GM23338 (cell line): Measurements from ENCODE around the gene DHRS7C. TPM values are rescaled to one million over a fixed set of nuclear protein-coding genes. Genes with fewer than 3 reads are reported as not detected.

Experiments used
- ATAC-seq: fragments of 200-7000 bp; cut with Tn5 transposase; 3 replicates; pipeline ENCODE4 v1.9.1; 2020
- DNase-seq: peaks from one replicate; pipeline ENCODE4 v3.0.0-alpha.2; 2015; ENCODE audit warnings: low spot score
- H2AFZ ChIP-seq: fragments of 200-600 bp; sonication (generic); 2 replicates; pipeline ENCODE4 v1.8.0; 2016; ENCODE audit warnings: antibody characterized with exemption, mild to moderate bottlenecking, moderate library complexity
- H3F3A ChIP-seq: fragments of 200-600 bp; sonication (generic); replicated peaks from 2 replicates; pipeline ENCODE4 v1.8.0; 2017; ENCODE audit warnings: antibody characterized with exemption, mixed run types, low read depth
- H3K27ac ChIP-seq: fragments of 200-600 bp; sonication (generic); 2 replicates; pipeline ENCODE4 v1.6.1; 2016; ENCODE audit warnings: low read depth
- H3K27me3 ChIP-seq: fragments of 200-600 bp; sonication (generic); 2 replicates; pipeline ENCODE4 v1.8.0; 2016; ENCODE audit warnings: mild to moderate bottlenecking, mixed run types, moderate library complexity; ENCODE audit not compliant: insufficient read depth
- H3K36me3 ChIP-seq: fragments of 200-600 bp; sonication (generic); 2 replicates; pipeline ENCODE4 v1.8.0; 2016; ENCODE audit warnings: mild to moderate bottlenecking; ENCODE audit not compliant: insufficient read depth
- H3K4me1 ChIP-seq: fragments of 200-600 bp; sonication (generic); 2 replicates; pipeline ENCODE4 v1.8.0; 2016; ENCODE audit warnings: mild to moderate bottlenecking, moderate library complexity; ENCODE audit not compliant: insufficient read depth
- H3K4me2 ChIP-seq: fragments of 200-600 bp; sonication (generic); 2 replicates; pipeline ENCODE4 v1.7.1; 2017; ENCODE audit warnings: mixed run types
- H3K4me3 ChIP-seq: fragments of 200-600 bp; sonication (generic); 2 replicates; pipeline ENCODE4 v1.6.1; 2016; ENCODE audit warnings: mixed run types
- H3K79me2 ChIP-seq: fragments of 200-600 bp; sonication (generic); replicated peaks from 2 replicates; pipeline ENCODE4 v1.8.0; 2017; ENCODE audit warnings: mild to moderate bottlenecking; ENCODE audit not compliant: insufficient read depth
- H3K9me2 ChIP-seq: fragments of 200-600 bp; sonication (generic); 2 replicates; pipeline ENCODE4 v1.8.0; 2017; ENCODE audit not compliant: insufficient read depth
- H4K20me1 ChIP-seq: fragments of 200-600 bp; sonication (generic); replicated peaks from 2 replicates; pipeline ENCODE4 v1.8.0; 2017; ENCODE audit warnings: mild to moderate bottlenecking; ENCODE audit not compliant: insufficient read depth
- H3K27ac Mint-ChIP-seq: 2 replicates; pipeline ENCODE4 v1.8.0; 2020; ENCODE audit warnings: inconsistent platforms, mild to moderate bottlenecking, moderate library complexity, mixed read lengths
- H3K27me3 Mint-ChIP-seq: 3 replicates; pipeline ENCODE4 v1.8.0; 2022; ENCODE audit warnings: low read depth, mild to moderate bottlenecking, moderate library complexity, mixed read lengths, inconsistent platforms; ENCODE audit not compliant: insufficient read depth, poor library complexity
- H3K36me3 Mint-ChIP-seq: 3 replicates; pipeline ENCODE4 v1.8.0; 2021; ENCODE audit warnings: low read depth, mild to moderate bottlenecking, inconsistent platforms, moderate library complexity, mixed read lengths
- H3K4me1 Mint-ChIP-seq: 3 replicates; pipeline ENCODE4 v1.8.0; 2020; ENCODE audit warnings: mild to moderate bottlenecking, inconsistent platforms, mixed read lengths
- H3K4me3 Mint-ChIP-seq: 3 replicates; pipeline ENCODE4 v1.8.0; 2021; ENCODE audit warnings: moderate library complexity, mild to moderate bottlenecking, inconsistent platforms, mixed read lengths
- H3K9me3 Mint-ChIP-seq: 3 replicates; pipeline ENCODE4 v1.8.0; 2020; ENCODE audit warnings: moderate library complexity, mild to moderate bottlenecking, inconsistent platforms, mixed read lengths
- CREB1 ChIP-seq: fragments of 250-450 bp; sonication (Bioruptor Pico); IDR thresholded peaks from 2 replicates; pipeline ENCODE4 v1.5.0; 2020; ENCODE audit warnings: low read depth, mild to moderate bottlenecking, moderate library complexity
- EZH2 ChIP-seq: fragments of 200-600 bp; sonication (generic); IDR thresholded peaks from one replicate; pipeline ENCODE4 v1.8.0; 2017; ENCODE audit warnings: antibody characterized with exemption, mild to moderate bottlenecking, low read depth; ENCODE audit not compliant: unreplicated experiment
- JUNB ChIP-seq: IDR thresholded peaks from one replicate; pipeline ENCODE4 v1.6.1; 2016; ENCODE audit warnings: antibody characterized with exemption; ENCODE audit not compliant: unreplicated experiment
- NANOG ChIP-seq: IDR thresholded peaks from 2 replicates; pipeline ENCODE4 v1.6.1; 2016; ENCODE audit warnings: antibody characterized with exemption, borderline replicate concordance
- POLR2AphosphoS5 ChIP-seq: IDR thresholded peaks from 2 replicates; pipeline ENCODE4 v1.6.1; 2016; ENCODE audit warnings: antibody characterized with exemption, low read depth
- STAT1 ChIP-seq: IDR thresholded peaks from one replicate; pipeline ENCODE4 v1.6.1; 2016; ENCODE audit warnings: antibody characterized with exemption; ENCODE audit not compliant: unreplicated experiment
- ZNF114 ChIP-seq: fragments of 250-450 bp; sonication (Bioruptor Pico); IDR thresholded peaks from 2 replicates; pipeline ENCODE4 v1.5.0; 2020; ENCODE audit warnings: mild to moderate bottlenecking, moderate library complexity
- ZNF331 ChIP-seq: fragments of 250-450 bp; sonication (Bioruptor Pico); IDR thresholded peaks from 2 replicates; pipeline ENCODE4 v1.5.0; 2020; ENCODE audit warnings: low read depth, mild to moderate bottlenecking, moderate library complexity
- polyA plus RNA-seq: library from polyadenylated mRNA; unstranded; fragments of >200 nt; fragmentation: Nextera tagmentation; extraction: Ambion mirVana; gene quantifications from 2 replicates; pipeline ENCODE4 v1.2.1, GENCODE V29; 2016
- total RNA-seq: library from RNA; depleted of rRNA; stranded (reverse); fragments of >200 nt; shearing (Covaris generic); gene quantifications from 2 replicates; pipeline ENCODE4 v1.2.3, GENCODE V29; 2014
- TF ChIP-seq, protein P1 (sequence below): IDR thresholded peaks from one replicate; pipeline ENCODE4 v1.6.1; 2018; ENCODE audit warnings: antibody characterized with exemption; ENCODE audit not compliant: unreplicated experiment
- TF ChIP-seq, protein P2 (sequence below): fragments of 250-450 bp; sonication (Bioruptor Pico); IDR thresholded peaks from 2 replicates; pipeline ENCODE4 v1.5.0; 2020; ENCODE audit warnings: mild to moderate bottlenecking, moderate library complexity

DHRS7C gene
- total and polyA plus RNA-seq, 2 experiments from 2014 or later: not detected

DNA sequence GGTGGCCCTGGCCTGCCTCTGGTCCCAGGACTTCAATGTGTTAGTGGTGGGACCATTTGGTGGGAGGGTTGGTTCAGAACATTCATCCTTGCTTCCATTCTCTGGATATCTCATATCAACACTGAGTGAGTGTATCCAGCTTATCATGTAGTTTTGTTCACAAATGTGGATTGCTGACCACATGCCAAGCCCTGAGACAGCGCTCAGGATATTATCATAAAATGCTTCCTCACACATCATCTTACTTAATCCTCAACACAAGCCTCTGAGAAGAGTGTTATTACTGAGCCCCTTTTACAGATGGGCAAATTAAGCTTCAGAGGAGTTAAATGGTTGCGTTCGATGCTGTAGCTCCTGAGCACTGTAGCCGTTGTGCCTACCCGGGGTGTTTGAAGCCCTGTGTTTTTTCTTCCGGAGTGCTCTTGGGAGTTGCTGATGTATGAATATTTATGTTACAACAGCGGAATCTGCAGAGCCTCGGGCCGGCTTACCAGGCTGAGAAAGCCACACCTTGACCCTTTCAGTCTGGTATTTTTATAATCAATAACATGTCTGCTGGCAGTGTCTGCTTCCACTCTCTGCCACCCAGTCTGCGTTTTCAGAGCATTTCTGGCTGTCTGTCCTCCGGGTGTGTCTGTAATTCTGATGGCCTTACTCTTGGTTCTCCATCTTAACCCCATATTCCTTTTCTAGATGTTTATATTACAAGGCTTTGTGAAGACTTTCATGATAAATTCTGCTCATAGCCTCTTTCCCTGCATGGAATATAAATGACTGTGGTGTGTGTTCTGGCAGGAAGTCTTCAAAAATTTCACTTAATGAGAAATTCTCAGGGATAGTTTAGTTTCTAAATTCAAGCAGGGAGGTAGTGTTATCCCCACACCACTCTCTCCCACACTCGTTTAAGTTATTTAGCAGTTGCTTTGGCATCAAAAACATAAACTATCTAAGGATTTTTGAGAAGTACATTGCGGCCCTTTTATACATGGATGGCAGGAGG lies 37.2 kb upstream of the DHRS7C start:
- Histone ChIP-seq H4K20me1 (no peaks in the 10 kb centered on the region), H3K27me3 (no peaks in the 10 kb centered on the region), H3K36me3 (no peaks in the 10 kb centered on the region), H3F3A (no peaks in the 10 kb centered on the region), H3K4me3 (no peak overlapping the region), H3K79me2 (no peaks in the 10 kb centered on the region), H3K4me1 (no peaks in the 10 kb centered on the region), H3K9me2 (no peaks in the 10 kb centered on the region), H3K4me2 (no peak overlapping the region), H2AFZ (no peak overlapping the region), H3K27ac (no peak overlapping the region)
- Mint-ChIP-seq H3K27me3 (peaks cover 6% of the 10 kb centered on the region), H3K36me3 (no peaks in the 10 kb centered on the region; the same call in 2 of the 3 replicates), H3K4me3 (no peak overlapping the region), H3K9me3 (no peaks in the 10 kb centered on the region; the same call in 1 of the 3 replicates), H3K27ac (no peak overlapping the region), H3K4me1 (peaks cover 6% of the 10 kb centered on the region)
- ATAC-seq: no peak
- TF ChIP-seq, protein P1, sequence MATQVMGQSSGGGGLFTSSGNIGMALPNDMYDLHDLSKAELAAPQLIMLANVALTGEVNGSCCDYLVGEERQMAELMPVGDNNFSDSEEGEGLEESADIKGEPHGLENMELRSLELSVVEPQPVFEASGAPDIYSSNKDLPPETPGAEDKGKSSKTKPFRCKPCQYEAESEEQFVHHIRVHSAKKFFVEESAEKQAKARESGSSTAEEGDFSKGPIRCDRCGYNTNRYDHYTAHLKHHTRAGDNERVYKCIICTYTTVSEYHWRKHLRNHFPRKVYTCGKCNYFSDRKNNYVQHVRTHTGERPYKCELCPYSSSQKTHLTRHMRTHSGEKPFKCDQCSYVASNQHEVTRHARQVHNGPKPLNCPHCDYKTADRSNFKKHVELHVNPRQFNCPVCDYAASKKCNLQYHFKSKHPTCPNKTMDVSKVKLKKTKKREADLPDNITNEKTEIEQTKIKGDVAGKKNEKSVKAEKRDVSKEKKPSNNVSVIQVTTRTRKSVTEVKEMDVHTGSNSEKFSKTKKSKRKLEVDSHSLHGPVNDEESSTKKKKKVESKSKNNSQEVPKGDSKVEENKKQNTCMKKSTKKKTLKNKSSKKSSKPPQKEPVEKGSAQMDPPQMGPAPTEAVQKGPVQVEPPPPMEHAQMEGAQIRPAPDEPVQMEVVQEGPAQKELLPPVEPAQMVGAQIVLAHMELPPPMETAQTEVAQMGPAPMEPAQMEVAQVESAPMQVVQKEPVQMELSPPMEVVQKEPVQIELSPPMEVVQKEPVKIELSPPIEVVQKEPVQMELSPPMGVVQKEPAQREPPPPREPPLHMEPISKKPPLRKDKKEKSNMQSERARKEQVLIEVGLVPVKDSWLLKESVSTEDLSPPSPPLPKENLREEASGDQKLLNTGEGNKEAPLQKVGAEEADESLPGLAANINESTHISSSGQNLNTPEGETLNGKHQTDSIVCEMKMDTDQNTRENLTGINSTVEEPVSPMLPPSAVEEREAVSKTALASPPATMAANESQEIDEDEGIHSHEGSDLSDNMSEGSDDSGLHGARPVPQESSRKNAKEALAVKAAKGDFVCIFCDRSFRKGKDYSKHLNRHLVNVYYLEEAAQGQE: no peak
- TF ChIP-seq CREB1 (CRISPR knock-in tag) (no peak), EZH2 (no peak), POLR2AphosphoS5 (no peak)
- no peak for DNase-seq

DNA sequence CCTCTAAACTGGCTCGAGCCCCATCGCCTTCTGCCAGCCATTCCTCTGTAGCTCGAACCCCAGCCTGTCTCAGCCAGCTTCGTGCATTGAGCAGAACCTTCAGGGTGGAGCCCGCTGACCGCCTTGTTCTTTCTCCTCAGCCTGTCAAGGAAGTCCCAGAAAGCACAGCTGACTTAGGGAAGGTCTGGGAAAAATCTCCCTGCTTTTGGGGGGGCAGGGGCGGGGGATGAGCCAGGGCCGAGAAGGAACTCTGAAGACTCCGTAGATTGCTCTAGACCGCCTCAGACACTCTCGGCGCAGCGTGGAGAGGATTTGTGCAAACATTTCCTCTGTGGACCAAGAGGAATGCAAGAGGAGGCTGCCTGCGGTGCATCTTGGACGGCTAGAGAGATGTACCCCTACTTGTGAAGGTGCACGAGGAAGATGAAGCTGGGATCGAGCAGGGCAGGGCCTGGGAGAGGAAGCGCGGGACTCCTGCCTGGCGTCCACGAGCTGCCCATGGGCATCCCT lies 34.3 kb upstream of the DHRS7C start, which contains the start of gene GLP2R:
TSS of gene GLP2R (plus strand) at position 284 of the 510 bp plus-strand sequence. CDS start at position 424, 140 bp downstream.
- Histone ChIP-seq H4K20me1 (no peaks in the 10 kb centered on the region), H3K4me2 (no peak within 1 kb of the TSS), H3K27ac (no peak within 1 kb of the TSS), H3K27me3 (no peaks in the 10 kb centered on the region), H2AFZ (no peak within 1 kb of the TSS), H3K36me3 (no peaks in the 10 kb centered on the region), H3K9me2 (no peaks in the 10 kb centered on the region), H3K4me1 (no peaks in the 10 kb centered on the region), H3F3A (no peaks in the 10 kb centered on the region), H3K79me2 (no peaks in the 10 kb centered on the region), H3K4me3 (no peak within 1 kb of the TSS)
- no peak for TF ChIP-seq EZH2
- TF ChIP-seq ZNF114 (CRISPR knock-in tag): no peak
- TF ChIP-seq JUNB: no peak
- TF ChIP-seq NANOG: no peak
- TF ChIP-seq STAT1: no peak
- TF ChIP-seq CREB1 (CRISPR knock-in tag): no peak
- TF ChIP-seq, protein P2, sequence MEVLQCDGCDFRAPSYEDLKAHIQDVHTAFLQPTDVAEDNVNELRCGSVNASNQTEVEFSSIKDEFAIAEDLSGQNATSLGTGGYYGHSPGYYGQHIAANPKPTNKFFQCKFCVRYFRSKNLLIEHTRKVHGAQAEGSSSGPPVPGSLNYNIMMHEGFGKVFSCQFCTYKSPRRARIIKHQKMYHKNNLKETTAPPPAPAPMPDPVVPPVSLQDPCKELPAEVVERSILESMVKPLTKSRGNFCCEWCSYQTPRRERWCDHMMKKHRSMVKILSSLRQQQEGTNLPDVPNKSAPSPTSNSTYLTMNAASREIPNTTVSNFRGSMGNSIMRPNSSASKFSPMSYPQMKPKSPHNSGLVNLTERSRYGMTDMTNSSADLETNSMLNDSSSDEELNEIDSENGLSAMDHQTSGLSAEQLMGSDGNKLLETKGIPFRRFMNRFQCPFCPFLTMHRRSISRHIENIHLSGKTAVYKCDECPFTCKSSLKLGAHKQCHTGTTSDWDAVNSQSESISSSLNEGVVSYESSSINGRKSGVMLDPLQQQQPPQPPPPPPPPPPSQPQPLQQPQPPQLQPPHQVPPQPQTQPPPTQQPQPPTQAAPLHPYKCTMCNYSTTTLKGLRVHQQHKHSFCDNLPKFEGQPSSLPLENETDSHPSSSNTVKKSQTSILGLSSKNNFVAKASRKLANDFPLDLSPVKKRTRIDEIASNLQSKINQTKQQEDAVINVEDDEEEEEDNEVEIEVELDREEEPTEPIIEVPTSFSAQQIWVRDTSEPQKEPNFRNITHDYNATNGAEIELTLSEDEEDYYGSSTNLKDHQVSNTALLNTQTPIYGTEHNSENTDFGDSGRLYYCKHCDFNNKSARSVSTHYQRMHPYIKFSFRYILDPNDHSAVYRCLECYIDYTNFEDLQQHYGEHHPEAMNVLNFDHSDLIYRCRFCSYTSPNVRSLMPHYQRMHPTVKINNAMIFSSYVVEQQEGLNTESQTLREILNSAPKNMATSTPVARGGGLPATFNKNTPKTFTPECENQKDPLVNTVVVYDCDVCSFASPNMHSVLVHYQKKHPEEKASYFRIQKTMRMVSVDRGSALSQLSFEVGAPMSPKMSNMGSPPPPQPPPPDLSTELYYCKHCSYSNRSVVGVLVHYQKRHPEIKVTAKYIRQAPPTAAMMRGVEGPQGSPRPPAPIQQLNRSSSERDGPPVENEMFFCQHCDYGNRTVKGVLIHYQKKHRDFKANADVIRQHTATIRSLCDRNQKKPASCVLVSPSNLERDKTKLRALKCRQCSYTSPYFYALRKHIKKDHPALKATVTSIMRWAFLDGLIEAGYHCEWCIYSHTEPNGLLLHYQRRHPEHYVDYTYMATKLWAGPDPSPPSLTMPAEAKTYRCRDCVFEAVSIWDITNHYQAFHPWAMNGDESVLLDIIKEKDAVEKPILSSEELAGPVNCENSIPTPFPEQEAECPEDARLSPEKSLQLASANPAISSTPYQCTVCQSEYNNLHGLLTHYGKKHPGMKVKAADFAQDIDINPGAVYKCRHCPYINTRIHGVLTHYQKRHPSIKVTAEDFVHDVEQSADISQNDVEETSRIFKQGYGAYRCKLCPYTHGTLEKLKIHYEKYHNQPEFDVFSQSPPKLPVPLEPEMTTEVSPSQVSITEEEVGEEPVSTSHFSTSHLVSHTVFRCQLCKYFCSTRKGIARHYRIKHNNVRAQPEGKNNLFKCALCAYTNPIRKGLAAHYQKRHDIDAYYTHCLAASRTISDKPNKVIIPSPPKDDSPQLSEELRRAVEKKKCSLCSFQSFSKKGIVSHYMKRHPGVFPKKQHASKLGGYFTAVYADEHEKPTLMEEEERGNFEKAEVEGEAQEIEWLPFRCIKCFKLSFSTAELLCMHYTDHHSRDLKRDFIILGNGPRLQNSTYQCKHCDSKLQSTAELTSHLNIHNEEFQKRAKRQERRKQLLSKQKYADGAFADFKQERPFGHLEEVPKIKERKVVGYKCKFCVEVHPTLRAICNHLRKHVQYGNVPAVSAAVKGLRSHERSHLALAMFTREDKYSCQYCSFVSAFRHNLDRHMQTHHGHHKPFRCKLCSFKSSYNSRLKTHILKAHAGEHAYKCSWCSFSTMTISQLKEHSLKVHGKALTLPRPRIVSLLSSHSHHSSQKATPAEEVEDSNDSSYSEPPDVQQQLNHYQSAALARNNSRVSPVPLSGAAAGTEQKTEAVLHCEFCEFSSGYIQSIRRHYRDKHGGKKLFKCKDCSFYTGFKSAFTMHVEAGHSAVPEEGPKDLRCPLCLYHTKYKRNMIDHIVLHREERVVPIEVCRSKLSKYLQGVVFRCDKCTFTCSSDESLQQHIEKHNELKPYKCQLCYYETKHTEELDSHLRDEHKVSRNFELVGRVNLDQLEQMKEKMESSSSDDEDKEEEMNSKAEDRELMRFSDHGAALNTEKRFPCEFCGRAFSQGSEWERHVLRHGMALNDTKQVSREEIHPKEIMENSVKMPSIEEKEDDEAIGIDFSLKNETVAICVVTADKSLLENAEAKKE (CRISPR knock-in tag): no peak
- TF ChIP-seq ZNF331 (CRISPR knock-in tag): no peak
- peaks cover 11% of the 10 kb centered on the region for H3K27me3 Mint-ChIP-seq
- no peaks in the 10 kb centered on the region; the same call in 2 of the 3 replicates for H3K9me3 Mint-ChIP-seq
- H3K4me1 Mint-ChIP-seq: peaks cover 6% of the 10 kb centered on the region
- no peak within 1 kb of the TSS for H3K4me3 Mint-ChIP-seq
- no peak; the same call in 2 of the 3 replicates for ATAC-seq
- no peak within 1 kb of the TSS for H3K27ac Mint-ChIP-seq
- no peak for DNase-seq
- H3K36me3 Mint-ChIP-seq: no peaks in the 10 kb centered on the region; the same call in 2 of the 3 replicates
